Measurements from ENCODE around the gene IRF3.

DNA sequence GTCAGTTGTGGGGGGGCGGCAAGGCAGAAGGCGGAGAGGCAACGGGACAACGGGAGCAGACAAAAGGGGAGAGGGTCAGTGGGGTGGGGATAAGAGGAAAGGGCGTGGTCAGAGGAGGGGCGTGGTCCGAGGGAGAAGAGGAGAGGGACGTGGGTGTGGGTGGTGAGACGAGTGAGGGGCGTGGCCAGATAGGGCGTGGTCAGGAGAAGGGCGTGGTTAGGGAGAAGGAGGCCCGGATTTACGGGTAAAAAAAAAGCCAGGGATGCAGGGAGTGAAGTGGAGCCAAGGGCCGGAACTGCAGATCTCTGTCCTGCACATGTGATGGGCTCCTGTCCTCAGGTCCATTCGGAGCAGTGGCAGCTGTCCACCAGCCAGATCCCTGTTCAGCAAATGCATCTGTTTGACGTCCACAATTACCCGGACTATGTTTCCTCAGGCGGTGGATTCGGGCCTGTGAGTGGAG, 46.8 kb upstream of the IRF3 start:
- TF ChIP-seq EZH2 (IDR thresholded peaks at IDR 0.05; ENCODE audit: borderline replicate concordance, low read length), result no peak
- TF ChIP-seq, protein P1, sequence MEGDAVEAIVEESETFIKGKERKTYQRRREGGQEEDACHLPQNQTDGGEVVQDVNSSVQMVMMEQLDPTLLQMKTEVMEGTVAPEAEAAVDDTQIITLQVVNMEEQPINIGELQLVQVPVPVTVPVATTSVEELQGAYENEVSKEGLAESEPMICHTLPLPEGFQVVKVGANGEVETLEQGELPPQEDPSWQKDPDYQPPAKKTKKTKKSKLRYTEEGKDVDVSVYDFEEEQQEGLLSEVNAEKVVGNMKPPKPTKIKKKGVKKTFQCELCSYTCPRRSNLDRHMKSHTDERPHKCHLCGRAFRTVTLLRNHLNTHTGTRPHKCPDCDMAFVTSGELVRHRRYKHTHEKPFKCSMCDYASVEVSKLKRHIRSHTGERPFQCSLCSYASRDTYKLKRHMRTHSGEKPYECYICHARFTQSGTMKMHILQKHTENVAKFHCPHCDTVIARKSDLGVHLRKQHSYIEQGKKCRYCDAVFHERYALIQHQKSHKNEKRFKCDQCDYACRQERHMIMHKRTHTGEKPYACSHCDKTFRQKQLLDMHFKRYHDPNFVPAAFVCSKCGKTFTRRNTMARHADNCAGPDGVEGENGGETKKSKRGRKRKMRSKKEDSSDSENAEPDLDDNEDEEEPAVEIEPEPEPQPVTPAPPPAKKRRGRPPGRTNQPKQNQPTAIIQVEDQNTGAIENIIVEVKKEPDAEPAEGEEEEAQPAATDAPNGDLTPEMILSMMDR (IDR thresholded peaks at IDR 0.05; ENCODE audit: low read length), result no peak

Measured in OCI-LY1 (cell line).